OCI-LY7 (cell line): ENCODE results near the gene ANKS1B. TPM values are rescaled to one million over a fixed set of nuclear protein-coding genes. Genes with fewer than 3 reads are reported as not detected.
A peak's percentile ranks its signal among the peaks of the same experiment; 100 is the strongest.
"Not testable (repeated sequence)": the region's sequence is repeated elsewhere in the genome, so short reads cannot be mapped to it uniquely, and the experiment has no call there.

Source experiments
- BruUV-seq: library from RNA; stranded (reverse); fragments of 400-500 nt; replicated peaks from 2 replicates; lab custom pipeline; 2021; lab: Mats Ljungman, UMichigan
- CTCF ChIA-PET: fragments of 300-600 bp; sonication (Branson Sonifier 250); formaldehyde crosslinking; loops from one replicate; lab custom pipeline; 2022; ENCODE audit warnings: antibody characterized with exemption; ENCODE audit not compliant: unreplicated experiment; lab: Charles Lee
- POLR2A ChIA-PET: fragments of 300-600 bp; sonication (Branson Sonifier 250); formaldehyde crosslinking; loops from one replicate; lab custom pipeline; 2022; ENCODE audit warnings: antibody characterized with exemption; lab: Charles Lee
- DNase-seq: peaks from one replicate; pipeline ENCODE4 v3.0.0-alpha.2; 2015; ENCODE audit warnings: low spot score
- H2AFZ ChIP-seq: fragments of 200-600 bp; sonication (generic), shearing (Covaris generic); 2 replicates; pipeline ENCODE4 v1.6.1; 2014; ENCODE audit warnings: mild to moderate bottlenecking, antibody characterized with exemption, low read length, moderate library complexity
- H3K27ac ChIP-seq: fragments of 200-600 bp; sonication (generic); 2 replicates; pipeline ENCODE4 v1.5.1; 2014; ENCODE audit warnings: mixed run types, low read depth, mild to moderate bottlenecking, moderate library complexity, low read length, inconsistent platforms; ENCODE audit not compliant: poor library complexity, severe bottlenecking
- H3K36me3 ChIP-seq: fragments of 200-600 bp; sonication (generic); 2 replicates; pipeline ENCODE4 v1.6.1; 2014; ENCODE audit warnings: mild to moderate bottlenecking, antibody characterized with exemption, low read length, moderate library complexity, mixed read lengths; ENCODE audit not compliant: insufficient read depth
- H3K4me1 ChIP-seq: fragments of 200-600 bp; sonication (generic); 2 replicates; pipeline ENCODE4 v1.5.1; 2014; ENCODE audit warnings: mild to moderate bottlenecking, low read length; ENCODE audit not compliant: insufficient read depth, poor library complexity, severe bottlenecking
- H3K4me2 ChIP-seq: fragments of 200-600 bp; sonication (generic); 2 replicates; pipeline ENCODE4 v1.6.1; 2014; ENCODE audit warnings: mild to moderate bottlenecking, low read length
- H3K4me3 ChIP-seq: fragments of 200-600 bp; sonication (generic); 2 replicates; pipeline ENCODE4 v1.5.1; 2014; ENCODE audit warnings: mild to moderate bottlenecking, low read depth, low read length; ENCODE audit not compliant: poor library complexity, severe bottlenecking
- H3K79me2 ChIP-seq: fragments of 200-600 bp; sonication (generic); 2 replicates; pipeline ENCODE4 v1.6.1; 2016; ENCODE audit warnings: low read depth, mild to moderate bottlenecking, low read length, moderate library complexity, mixed read lengths; ENCODE audit not compliant: insufficient read depth
- H3K9me2 ChIP-seq: fragments of 200-600 bp; sonication (generic); 2 replicates; pipeline ENCODE4 v1.6.1; 2016; ENCODE audit warnings: mild to moderate bottlenecking, low read length, mixed read lengths; ENCODE audit not compliant: insufficient read depth
- H3K9me3 ChIP-seq: fragments of 200-600 bp; sonication (generic); 2 replicates; pipeline ENCODE4 v1.6.1; 2014; ENCODE audit warnings: mild to moderate bottlenecking, mixed run types, low read length, mixed read lengths
- H4K20me1 ChIP-seq: fragments of 200-600 bp; sonication (generic); 2 replicates; pipeline ENCODE4 v1.6.1; 2014; ENCODE audit warnings: mild to moderate bottlenecking, antibody characterized with exemption, low read length, moderate library complexity, mixed read lengths; ENCODE audit not compliant: insufficient read depth
- EZH2phosphoT487 ChIP-seq: fragments of 200-600 bp; sonication (generic); IDR thresholded peaks from 2 replicates; pipeline ENCODE4 v1.6.1; 2018; ENCODE audit warnings: low read depth, borderline replicate concordance, mild to moderate bottlenecking, mixed run types, antibody characterized with exemption, low read length, moderate library complexity, mixed read lengths
- intact Hi-C: fragments of 100-400 bp; cut with micrococcal nuclease; formaldehyde crosslinking; loops from one replicate; pipeline ENCODE4 v1.10.0; 2022; ENCODE audit not compliant: unreplicated experiment
- total RNA-seq, 2 experiments: library from RNA; depleted of rRNA in 1 of 2; stranded (reverse); fragments of >200 nt in 1 of 2; shearing (Covaris generic) in 1 of 2; gene quantifications; 2 replicates each; pipeline ENCODE4 v1.2.3, GENCODE V29; 2014 to 2022
- TF ChIP-seq, protein P1 (sequence below): fragments of 200-600 bp; sonication (generic); conservative IDR thresholded peaks from 2 replicates; pipeline ENCODE4 v1.5.1; 2014; ENCODE audit warnings: mild to moderate bottlenecking, antibody characterized with exemption, low read length, moderate library complexity, mixed read lengths

Gene ANKS1B
- total RNA-seq, 2 experiments from 2014 or later, result 2.9 to 6.0 TPM

DNA sequence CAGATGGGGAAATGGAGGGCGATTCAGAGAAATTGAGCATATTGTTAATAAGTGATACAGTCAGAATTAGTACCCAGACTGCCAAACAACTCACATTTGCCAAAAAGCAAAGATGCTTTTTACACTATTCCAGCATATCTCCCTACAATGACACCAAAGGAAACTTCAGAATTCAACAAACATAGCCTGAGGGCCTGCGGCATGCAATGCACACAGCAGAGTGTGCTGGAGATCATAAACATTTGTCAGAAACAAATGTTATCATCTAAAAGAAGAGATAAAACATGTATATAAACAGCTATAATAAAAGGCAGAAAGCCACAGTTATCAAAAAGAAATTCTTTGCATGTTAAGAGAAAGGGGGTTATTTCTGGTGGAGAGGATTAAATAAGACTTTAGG is 357.3 kb downstream of the ANKS1B start:
- Histone ChIP-seq H3K4me3 (no peak overlapping the region), H3K9me2 (no peaks in the 10 kb centered on the region), H2AFZ (no peak overlapping the region), H3K36me3 (no peaks in the 10 kb centered on the region; the same call in 1 of the 2 replicates), H3K27ac (no peak overlapping the region), H3K79me2 (no peaks in the 10 kb centered on the region), H4K20me1 (no peaks in the 10 kb centered on the region), H3K9me3 (peaks cover 40% of the 10 kb centered on the region; the same call in 1 of the 2 replicates), H3K4me2 (no peak overlapping the region), H3K4me1 (no peaks in the 10 kb centered on the region)
- DNase-seq, result no peak
- no TSS peak for BruUV-seq
- TF ChIP-seq EZH2phosphoT487, result no peak
- TF ChIP-seq, protein P1, sequence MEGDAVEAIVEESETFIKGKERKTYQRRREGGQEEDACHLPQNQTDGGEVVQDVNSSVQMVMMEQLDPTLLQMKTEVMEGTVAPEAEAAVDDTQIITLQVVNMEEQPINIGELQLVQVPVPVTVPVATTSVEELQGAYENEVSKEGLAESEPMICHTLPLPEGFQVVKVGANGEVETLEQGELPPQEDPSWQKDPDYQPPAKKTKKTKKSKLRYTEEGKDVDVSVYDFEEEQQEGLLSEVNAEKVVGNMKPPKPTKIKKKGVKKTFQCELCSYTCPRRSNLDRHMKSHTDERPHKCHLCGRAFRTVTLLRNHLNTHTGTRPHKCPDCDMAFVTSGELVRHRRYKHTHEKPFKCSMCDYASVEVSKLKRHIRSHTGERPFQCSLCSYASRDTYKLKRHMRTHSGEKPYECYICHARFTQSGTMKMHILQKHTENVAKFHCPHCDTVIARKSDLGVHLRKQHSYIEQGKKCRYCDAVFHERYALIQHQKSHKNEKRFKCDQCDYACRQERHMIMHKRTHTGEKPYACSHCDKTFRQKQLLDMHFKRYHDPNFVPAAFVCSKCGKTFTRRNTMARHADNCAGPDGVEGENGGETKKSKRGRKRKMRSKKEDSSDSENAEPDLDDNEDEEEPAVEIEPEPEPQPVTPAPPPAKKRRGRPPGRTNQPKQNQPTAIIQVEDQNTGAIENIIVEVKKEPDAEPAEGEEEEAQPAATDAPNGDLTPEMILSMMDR, result no peak
- ChIA-PET CTCF (no interaction called here), POLR2A (interaction anchor here (1.1 kb wide), 1 partner anchor 31 kb away, joined by 5 read pairs; no protein-coding TSS in a partner anchor)
- intact Hi-C loops, result no loop called here

DNA sequence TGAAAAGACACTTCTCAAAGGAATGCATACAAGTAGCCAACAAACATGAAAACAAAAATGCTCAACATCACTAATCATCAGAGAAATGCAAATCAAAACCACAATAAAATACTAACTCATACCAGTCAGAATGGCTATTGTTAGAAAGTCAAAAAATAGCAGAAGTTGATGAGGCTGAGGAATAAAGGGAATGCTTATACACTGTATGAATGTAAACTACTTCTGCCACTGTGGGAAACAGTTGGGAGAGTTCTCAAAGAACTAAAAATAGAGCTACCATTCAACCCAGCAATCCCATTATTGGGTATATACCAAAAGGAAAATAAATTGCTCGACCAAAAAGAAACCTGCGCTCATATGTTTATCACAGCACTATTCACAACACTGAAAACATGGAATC is 360.1 kb downstream of the ANKS1B start:
- H3K4me2 ChIP-seq, intact Hi-C loops, BruUV-seq: not testable (repeated sequence)

DNA sequence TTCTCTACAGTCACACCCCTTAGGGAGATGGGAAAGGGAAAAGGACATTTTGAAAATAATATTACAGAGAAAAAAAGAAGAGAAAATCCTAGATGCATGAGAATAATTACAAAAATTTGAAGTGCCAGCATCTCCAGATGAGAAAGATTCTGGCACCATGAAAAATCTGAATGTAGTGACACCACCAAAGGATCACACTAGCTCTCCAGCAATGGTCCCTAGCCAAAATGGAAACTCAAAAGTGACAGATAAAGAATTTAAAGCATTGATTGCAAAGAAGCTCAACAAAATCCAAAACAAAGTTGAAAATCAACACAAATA is 364.6 kb downstream of the ANKS1B start:
- no peak overlapping the region for H3K4me3 ChIP-seq
- no peaks in the 10 kb centered on the region for H3K4me1 ChIP-seq
- no peaks in the 10 kb centered on the region for H4K20me1 ChIP-seq
- H3K9me2 ChIP-seq, result no peaks in the 10 kb centered on the region
- intact Hi-C loops, result loop anchor here (1.0 kb wide), 2 partner anchors 227 to 577 kb away; no protein-coding TSS in a partner anchor
- TF ChIP-seq, protein P1, result peak; percentile 20; the same call in 1 of the 2 replicates
- TF ChIP-seq EZH2phosphoT487, result no peak
- peaks cover 67% of the 10 kb centered on the region for H3K9me3 ChIP-seq
- CTCF ChIA-PET, result interaction anchor here (0.9 to 1.4 kb wide), 3 partner anchors 229 to 576 kb away, joined by 3 to 6 read pairs (median 3); no protein-coding TSS in a partner anchor
- H3K4me2 ChIP-seq, result no peak overlapping the region
- no peak overlapping the region for H2AFZ ChIP-seq
- BruUV-seq, result no TSS peak
- no peaks in the 10 kb centered on the region for H3K79me2 ChIP-seq
- H3K27ac ChIP-seq, result no peak overlapping the region
- DNase-seq, result no peak
- peaks cover 47% of the 10 kb centered on the region for H3K36me3 ChIP-seq
- POLR2A ChIA-PET, result interaction anchor here (0.7 to 1.9 kb wide), 6 partner anchors 9 to 577 kb away, joined by 3 to 4 read pairs (median 3); no protein-coding TSS in a partner anchor

More for the DNA sequence above, 360.1 kb downstream of the ANKS1B start:
- CTCF ChIA-PET, H3K9me2 ChIP-seq, H2AFZ ChIP-seq, DNase-seq, H3K27ac ChIP-seq, H3K79me2 ChIP-seq, H3K4me3 ChIP-seq, H3K4me1 ChIP-seq, H4K20me1 ChIP-seq: not testable (repeated sequence)
- Histone ChIP-seq H3K9me3 (peaks cover 53% of the 10 kb centered on the region), H3K36me3 (peaks cover 23% of the 10 kb centered on the region)
- POLR2A ChIA-PET, result interaction anchor here (0.7 to 2.4 kb wide), 2 partner anchors 34 to 236 kb away, joined by 3 to 7 read pairs; no protein-coding TSS in a partner anchor
